Panc1 (cell line): ENCODE data around the gene INPP5A. TPM values are rescaled to one million over a fixed set of nuclear protein-coding genes. Genes with fewer than 3 reads are reported as not detected.

Source experiments
- ATAC-seq: fragments of 200-7000 bp; cut with Tn5 transposase; 2 replicates; pipeline ENCODE4 v1.9.1; 2020; ENCODE audit warnings: mild to moderate bottlenecking, moderate library complexity
- BruUV-seq: library from RNA; stranded (reverse); fragments of 400-500 nt; replicated peaks from 2 replicates; lab custom pipeline; 2021; lab: Mats Ljungman, UMichigan
- CTCF ChIA-PET: fragments of 300-600 bp; sonication (Branson Sonifier 250); formaldehyde crosslinking; loops from one replicate; lab custom pipeline; 2022; ENCODE audit warnings: antibody characterized with exemption; lab: Charles Lee
- POLR2A ChIA-PET: fragments of 300-600 bp; sonication (Branson Sonifier 250); formaldehyde crosslinking; loops from one replicate; lab custom pipeline; 2022; ENCODE audit warnings: antibody characterized with exemption; lab: Charles Lee
- DNase-seq: peaks from one replicate; pipeline ENCODE4 v3.0.0-alpha.2; 2010; ENCODE audit warnings: low read depth, low spot score
- H3K27ac ChIP-seq: 2 replicates; pipeline ENCODE4 v1.5.1; 2011; ENCODE audit warnings: mild to moderate bottlenecking, low read length, inconsistent platforms
- H3K27me3 ChIP-seq: fragments of 200-500 bp; sonication (Bioruptor generic); 2 replicates; pipeline ENCODE4 v1.6.0; 2014; ENCODE audit warnings: low read length, inconsistent platforms; ENCODE audit not compliant: control insufficient read depth, insufficient read depth
- H3K36me3 ChIP-seq: fragments of 200-500 bp; sonication (Bioruptor generic); 2 replicates; pipeline ENCODE4 v1.5.1; 2014; ENCODE audit warnings: inconsistent platforms, mild to moderate bottlenecking, low read length, moderate library complexity; ENCODE audit not compliant: control insufficient read depth, insufficient read depth
- H3K4me1 ChIP-seq: 2 replicates; pipeline ENCODE4 v1.5.1; 2011; ENCODE audit warnings: inconsistent platforms, mild to moderate bottlenecking, low read length, moderate library complexity; ENCODE audit not compliant: control insufficient read depth, insufficient read depth
- H3K4me3 ChIP-seq, 2 experiments: 2 replicates each; pipeline ENCODE4 v1.5.1; 2011 to 2012; ENCODE audit warnings: low read depth in 2 of 2, low read length in 2 of 2, mild to moderate bottlenecking in 2 of 2, inconsistent platforms in 1 of 2, moderate library complexity in 1 of 2
- H3K9me3 ChIP-seq: fragments of 200-500 bp; sonication (Bioruptor generic); 2 replicates; pipeline ENCODE4 v1.5.1; 2014; ENCODE audit warnings: low read depth, mild to moderate bottlenecking, inconsistent platforms, low read length, moderate library complexity; ENCODE audit not compliant: control insufficient read depth, insufficient read depth
- CTCF ChIP-seq: fragments of 450-650 bp; IDR thresholded peaks from 2 replicates; pipeline ENCODE4 v1.5.1; 2017; ENCODE audit warnings: mild to moderate bottlenecking
- POLR2AphosphoS5 ChIP-seq: IDR thresholded peaks from 2 replicates; pipeline ENCODE4 v1.6.1; 2012; ENCODE audit warnings: mild to moderate bottlenecking, low read depth, low read length, moderate library complexity
- REST ChIP-seq, 2 experiments: IDR thresholded peaks; 2 replicates each; pipeline ENCODE4 v1.6.1; 2011 to 2012; ENCODE audit warnings: low read depth in 2 of 2, control low read depth in 1 of 2, low read length in 1 of 2, mild to moderate bottlenecking in 1 of 2, moderate library complexity in 1 of 2; ENCODE audit not compliant: insufficient read depth in 1 of 2
- SIN3A ChIP-seq: IDR thresholded peaks from 2 replicates; pipeline ENCODE4 v1.6.1; 2012; ENCODE audit warnings: low read depth, mild to moderate bottlenecking, low read length, moderate library complexity, borderline replicate concordance; ENCODE audit not compliant: insufficient read depth
- TCF7L2 ChIP-seq: IDR thresholded peaks from 2 replicates; pipeline ENCODE4 v1.6.1; 2011; ENCODE audit warnings: mild to moderate bottlenecking, low read depth, low read length, inconsistent platforms
- in situ Hi-C: cut with HindIII; loops from 2 replicates; pipeline ENCODE4 v1.10.0; 2016; ENCODE audit warnings: low sequenced_read_pairs, low pct_unique_long_range_greater_than_20kb
- intact Hi-C: fragments of 100-400 bp; cut with micrococcal nuclease; formaldehyde crosslinking; loops from one replicate; pipeline ENCODE4 v1.10.0; 2022; ENCODE audit not compliant: unreplicated experiment
- total RNA-seq: library from RNA; stranded (reverse); gene quantifications from one replicate; pipeline ENCODE4 v1.2.1, GENCODE V29; 2021; ENCODE audit not compliant: unreplicated experiment

INPP5A gene
- total RNA-seq, 1 experiment from 2014 or later: 60.0 TPM

GRCh38 chr10:132634241-132634946 is 96.8 kb downstream of the INPP5A start:
- no peak overlapping the region for H3K27ac ChIP-seq
- DNase-seq (no peak), ATAC-seq (no peak)
- H3K9me3 ChIP-seq: no peaks in the 10 kb centered on the region
- H3K36me3 ChIP-seq: no peaks in the 10 kb centered on the region
- in situ Hi-C loops: no loop called here
- peaks cover 10% of the 10 kb centered on the region for H3K4me1 ChIP-seq
- ChIA-PET POLR2A (interaction anchor here (0.7 kb wide), 1 partner anchor 221 kb away, joined by 3 read pairs; no protein-coding TSS in a partner anchor), CTCF (interaction anchor here (0.6 kb wide), 1 partner anchor 27 kb away, joined by 3 read pairs; no protein-coding TSS in a partner anchor)
- intact Hi-C loops: no loop called here
- no peak for TF ChIP-seq REST (IDR thresholded peaks at IDR 0.05; ENCODE audit: insufficient read depth in 1 of 2, low read depth in 2 of 2, low read length in 1 of 2)
- no peak for TF ChIP-seq POLR2AphosphoS5
- no peak for TF ChIP-seq CTCF
- no peak for TF ChIP-seq TCF7L2
- H3K27me3 ChIP-seq: no peaks in the 10 kb centered on the region
- BruUV-seq: no TSS peak
- no peak overlapping the region for H3K4me3 ChIP-seq

- H3K27ac ChIP-seq: no peak overlapping the region
- H3K4me1 ChIP-seq: peaks cover 10% of the 10 kb centered on the region
- TF ChIP-seq CTCF (no peak), SIN3A (no peak), POLR2AphosphoS5 (no peak), TCF7L2 (no peak), REST (IDR thresholded peaks at IDR 0.05; ENCODE audit: insufficient read depth in 1 of 2, low read depth in 2 of 2, low read length in 1 of 2) (no peak)
- ChIA-PET POLR2A (interaction anchor here (0.7 kb wide), 1 partner anchor 221 kb away, joined by 3 read pairs; no protein-coding TSS in a partner anchor), CTCF (no interaction called here)
- no peaks in the 10 kb centered on the region for H3K9me3 ChIP-seq
- BruUV-seq: no TSS peak
- DNase-seq (no peak), ATAC-seq (no peak)
- H3K36me3 ChIP-seq: no peaks in the 10 kb centered on the region
- intact Hi-C loops: no loop called here
- H3K27me3 ChIP-seq: no peaks in the 10 kb centered on the region
- in situ Hi-C loops: no loop called here
- no peak overlapping the region for H3K4me3 ChIP-seq
Measured at GRCh38 chr10:132634947-132635271, 97.3 kb downstream of the INPP5A start.
